ENCODE measurements around the gene ATP8A2.

ATP8A2 gene

DNA sequence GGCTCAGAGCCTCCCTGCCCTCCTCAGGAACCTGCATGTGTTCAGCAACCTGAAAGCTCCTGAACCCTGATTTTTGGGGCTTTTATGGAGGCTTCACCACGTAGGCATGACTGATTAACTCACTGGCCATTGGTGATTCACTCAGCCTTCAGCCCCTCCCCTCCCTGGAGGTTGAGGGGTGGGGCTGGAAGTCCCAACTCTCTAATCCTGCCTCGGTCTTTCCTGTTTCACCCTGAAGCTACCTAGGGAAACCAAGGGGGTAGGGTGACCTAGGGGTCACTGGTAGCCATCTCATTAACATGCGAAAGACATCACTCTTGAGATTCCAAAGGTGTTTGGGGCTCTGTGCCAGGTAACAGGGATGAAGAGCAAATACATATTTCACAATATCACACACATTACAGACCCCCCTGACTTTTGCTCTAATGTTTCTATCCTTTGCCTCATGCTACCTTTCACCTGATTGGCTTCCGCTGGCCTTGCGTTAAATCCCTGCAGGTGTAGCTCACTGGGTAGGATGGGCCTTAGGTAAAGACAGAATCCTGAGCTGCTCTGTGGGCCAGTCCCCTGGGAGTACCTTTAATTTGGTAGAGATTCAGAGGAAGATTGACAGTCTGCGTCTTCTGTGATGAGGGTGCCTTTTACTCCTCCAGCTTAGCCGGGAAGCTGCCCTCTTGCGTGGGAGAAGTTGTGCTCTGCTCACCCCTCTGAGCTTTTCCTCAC, 260.6 kb downstream of the ATP8A2 start:
- no peak for DNase-seq (ENCODE audit: low read depth)

DNA sequence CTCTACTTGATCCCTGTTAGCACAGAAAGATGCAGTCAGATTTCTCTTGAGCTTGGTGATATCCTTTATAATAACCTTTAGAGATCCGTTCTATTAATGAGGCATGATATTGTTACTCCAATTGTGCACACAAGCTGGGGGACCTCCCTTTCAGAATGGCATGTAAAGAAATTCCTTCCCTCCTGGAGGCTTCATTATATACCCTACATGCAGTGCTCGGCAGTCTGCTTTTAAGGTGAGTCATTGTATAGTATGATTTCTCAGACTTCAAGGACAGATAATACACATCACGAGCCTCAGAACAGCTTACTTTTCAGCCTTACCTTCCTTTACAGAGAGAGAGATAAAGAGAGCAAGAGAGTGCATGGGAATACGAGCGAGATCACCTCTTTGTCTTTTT, 261.3 kb downstream of the ATP8A2 start:
- no peak for DNase-seq (ENCODE audit: low read depth)

DNA sequence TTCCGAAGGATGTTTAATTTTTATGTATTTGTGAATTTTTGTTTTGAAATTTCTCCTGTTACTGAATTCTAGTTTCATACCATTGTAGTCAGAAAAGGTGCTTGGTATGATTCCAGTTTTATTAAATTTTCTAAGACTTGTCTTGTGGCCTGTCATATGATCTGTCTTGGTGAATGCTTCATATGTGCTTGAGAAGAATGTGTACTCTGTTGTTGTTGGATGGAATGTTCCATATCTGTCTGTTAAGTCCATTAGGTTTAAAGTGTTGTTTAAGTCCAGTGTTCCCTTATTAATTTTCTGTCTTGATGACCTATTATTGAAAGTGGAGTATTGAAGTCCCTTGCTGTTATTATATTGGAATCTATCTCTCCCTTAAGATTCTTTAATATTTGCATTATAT, 273.9 kb downstream of the ATP8A2 start:
- DNase-seq (ENCODE audit: low read depth): no peak

DNA sequence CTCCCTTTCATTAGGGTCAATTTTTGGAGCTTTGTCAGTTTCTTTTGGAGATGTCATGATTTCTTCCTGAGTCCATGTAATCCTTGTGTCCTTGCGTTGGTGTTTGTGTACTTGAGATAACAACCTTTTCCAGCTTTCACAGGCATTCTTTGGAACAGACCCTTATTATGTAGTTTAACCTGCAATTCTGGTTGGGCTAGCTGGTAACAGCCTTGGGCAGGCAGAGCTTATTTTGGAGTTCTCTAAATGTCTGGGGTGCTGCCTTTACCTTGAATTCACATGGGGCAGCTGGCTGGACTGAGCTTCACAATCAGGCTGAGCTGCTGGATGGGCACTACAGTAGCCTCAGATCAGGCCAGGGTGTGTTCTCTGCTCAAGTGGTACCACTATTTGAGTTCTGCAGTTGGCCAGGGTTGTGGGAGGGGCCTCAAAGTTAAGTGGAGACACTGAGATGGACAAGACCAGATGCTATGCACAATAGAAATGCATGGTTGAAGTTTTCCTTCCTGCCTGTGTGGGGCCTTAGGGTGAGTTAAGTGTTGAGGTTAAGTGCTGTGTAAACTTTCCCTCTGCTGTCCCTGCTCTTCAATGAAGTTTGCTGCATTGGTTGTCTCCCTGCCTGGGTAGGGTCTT, 277.3 kb downstream of the ATP8A2 start:
- DNase-seq (ENCODE audit: low read depth): no peak

DNA sequence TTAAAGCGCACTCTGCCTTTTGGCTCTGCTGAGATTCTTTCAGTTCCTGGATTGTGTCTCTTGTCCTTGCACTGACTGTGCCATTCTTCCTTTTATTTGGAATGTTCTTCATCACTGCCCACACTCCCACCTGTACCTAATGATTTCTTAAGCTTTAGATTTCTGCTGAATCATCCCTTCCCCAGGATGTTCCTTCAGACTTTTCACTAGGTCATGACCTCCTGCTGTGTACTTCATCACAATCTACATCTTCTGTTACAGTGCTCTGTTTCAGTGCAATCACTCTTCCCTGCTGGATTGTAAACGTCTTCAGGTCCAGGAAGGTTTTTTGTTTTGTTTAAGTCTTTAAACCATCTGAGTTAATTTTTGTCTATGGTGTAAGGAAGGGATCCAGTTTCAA, 281.0 kb downstream of the ATP8A2 start:
- no peak for DNase-seq (ENCODE audit: low read depth)

DNA sequence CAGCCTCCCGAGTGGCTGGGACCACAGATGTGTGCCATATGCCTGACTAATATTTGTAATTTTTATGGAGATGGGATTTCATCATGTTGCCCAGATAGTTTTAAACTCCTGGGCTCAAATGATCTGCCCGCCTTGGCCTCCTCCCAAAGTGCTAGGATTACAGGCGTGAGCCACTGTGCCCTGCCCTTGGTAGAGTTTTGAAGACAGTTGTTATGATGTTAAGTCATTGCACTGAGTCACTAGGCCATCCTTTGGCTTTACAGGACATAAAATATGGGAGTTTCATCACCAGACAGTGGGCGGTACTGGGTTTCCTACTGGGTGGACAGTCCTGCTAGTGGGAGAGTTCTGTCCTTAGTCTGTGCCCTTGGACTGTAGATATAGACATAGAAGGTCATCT, 282.5 kb downstream of the ATP8A2 start:
- DNase-seq (ENCODE audit: low read depth): no peak

DNA sequence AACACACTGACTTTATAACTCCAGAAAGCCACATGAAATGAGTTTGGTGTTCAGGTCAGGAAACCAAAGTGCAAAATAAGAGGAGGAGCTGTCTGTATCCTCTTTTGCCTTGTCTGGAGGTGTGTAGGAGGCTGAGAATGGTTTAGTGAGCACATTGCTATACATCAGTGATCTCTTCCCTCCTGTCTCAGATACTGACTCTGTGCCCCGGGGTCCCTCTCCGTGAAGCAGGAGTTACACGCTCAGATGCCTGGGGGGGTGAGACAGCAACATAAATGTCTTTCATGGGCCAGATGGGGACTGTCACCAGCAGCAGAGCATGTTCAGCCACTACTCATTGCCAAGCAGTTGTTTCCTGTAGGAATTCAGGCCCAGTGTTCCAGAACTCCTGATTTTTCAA, 285.4 kb downstream of the ATP8A2 start:
- no peak for DNase-seq (ENCODE audit: low read depth)

DNA sequence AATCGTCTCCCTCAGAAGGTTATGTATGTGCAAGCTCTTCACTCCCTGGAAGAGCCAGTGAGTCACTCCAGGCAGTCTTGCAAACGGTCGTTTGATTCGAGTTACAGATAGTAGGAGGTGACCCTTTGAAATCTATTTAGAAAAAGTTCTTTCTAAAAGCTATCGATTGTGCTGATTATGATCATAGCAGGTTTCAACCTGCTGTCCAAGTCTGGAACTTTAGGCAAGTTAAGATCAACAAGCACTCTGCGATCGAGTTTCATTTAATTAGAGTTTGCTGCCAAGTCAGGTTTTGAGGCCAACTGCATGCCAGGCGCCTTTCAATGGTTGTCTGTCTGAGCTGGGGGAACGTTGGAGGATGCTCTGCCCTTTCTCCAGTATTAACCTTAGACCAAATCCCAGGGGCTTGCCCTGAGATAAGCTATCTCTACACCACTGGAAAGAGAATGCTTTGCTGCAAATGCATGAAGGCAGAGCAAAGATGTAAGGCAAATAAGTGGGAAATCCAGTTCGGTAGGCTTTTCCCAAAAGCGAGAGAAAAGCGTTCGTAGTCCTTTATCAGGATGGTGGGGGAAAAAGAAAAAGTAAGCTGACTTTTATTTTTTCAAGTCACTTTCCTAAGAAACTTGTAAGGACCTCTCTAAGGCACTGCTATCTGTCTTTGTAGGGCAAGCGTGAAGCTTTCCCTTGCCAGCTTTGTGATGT, 287.5 kb downstream of the ATP8A2 start:
- DNase-seq (ENCODE audit: low read depth): no peak

DNA sequence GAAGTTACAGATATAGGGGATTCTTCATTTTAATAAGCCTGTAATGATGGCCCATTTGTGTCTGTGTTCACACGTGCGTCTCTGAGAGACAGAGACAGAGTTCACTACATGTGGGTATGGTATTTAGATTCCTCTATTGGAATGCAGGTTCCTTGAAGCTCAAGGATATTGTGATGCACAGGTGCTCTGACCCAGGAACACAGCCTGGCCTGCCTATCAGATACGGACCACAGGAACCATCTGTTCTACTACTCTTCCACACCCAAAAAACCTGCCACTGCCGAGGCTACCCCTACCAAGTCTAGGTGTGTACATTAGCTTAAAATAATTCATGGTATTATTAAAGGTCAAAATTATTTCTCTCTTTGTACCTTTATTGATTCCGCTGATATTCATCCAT, 289.2 kb downstream of the ATP8A2 start:
- DNase-seq (ENCODE audit: low read depth): no peak

DNA sequence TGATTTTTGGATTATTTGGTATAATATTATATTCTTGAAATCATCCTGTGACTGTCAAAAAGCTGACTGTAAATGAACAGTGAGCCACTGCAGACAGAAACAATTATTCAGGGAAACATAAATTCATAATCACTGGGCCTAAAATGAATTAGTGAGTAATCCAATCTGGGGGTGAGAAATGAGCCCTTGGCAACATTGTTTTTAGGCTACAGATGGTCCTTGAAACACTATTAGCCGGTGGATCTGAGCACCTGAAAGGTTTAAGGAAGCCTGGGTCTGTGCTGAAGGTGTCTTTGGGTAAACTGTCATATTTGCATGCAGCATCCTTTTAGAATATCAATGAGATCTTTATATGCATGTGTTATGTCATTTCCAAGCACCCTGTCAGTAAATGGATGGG, 290.7 kb downstream of the ATP8A2 start:
- DNase-seq (ENCODE audit: low read depth): no peak

DNA sequence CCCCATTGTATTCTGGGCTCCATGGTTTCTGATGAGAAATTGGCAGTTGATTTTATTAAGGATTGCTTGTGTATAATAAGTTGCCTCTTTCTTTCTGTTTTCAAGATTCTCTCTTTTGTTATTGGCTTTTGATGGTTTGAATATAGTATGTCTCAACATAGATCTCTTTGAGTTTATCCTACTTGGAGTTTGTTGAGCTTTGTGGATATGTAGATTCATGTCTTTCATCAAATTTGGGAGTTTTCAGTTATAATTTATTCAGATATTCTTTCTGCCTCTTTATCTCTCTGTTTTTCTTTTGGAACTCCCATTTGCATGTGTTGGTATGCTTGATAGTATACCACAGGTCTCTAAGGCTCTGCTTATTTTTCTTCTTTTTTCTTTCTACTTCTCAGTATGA, 296.6 kb downstream of the ATP8A2 start:
- DNase-seq (ENCODE audit: low read depth): no peak

DNA sequence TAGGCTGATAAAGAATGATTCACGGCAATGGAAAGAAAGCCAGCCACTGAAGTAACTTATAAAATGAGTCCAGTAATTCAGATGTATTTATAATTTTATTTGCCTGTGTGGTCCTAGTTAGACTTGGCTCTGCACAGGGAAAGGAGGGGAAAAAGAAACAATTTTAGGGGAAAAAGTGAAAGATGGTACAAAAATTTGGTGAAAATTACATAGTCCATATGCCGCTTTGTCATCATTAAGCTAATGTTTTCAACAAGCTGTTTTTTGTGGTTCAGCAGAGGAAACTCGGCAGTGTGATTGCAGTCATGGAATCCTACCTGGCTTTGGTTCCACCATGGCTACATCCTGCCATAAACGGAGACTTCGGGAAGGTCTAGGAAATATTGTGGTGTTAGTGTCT, 301.9 kb downstream of the ATP8A2 start:
- no peak for DNase-seq (ENCODE audit: low read depth)

DNA sequence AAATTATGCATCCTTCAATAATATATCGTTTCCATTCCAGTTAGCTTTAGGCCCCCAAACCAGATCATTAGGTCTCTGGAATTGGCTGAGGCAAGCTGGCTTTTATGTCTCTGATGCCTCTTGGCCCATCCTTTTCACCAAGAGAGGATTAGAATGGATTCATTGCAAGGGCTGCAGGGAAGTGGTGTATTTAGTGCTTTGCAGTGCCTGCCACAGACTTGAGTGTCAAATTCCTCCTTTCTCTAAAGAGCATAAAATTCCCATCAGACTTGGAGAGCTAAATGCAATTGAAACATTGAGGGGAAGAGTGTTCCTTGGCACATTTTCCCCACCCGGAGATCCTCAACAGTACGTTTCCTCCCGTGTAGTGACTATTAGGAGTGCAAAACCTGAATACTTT, 302.6 kb downstream of the ATP8A2 start:
- DNase-seq (ENCODE audit: low read depth): no peak

DNA sequence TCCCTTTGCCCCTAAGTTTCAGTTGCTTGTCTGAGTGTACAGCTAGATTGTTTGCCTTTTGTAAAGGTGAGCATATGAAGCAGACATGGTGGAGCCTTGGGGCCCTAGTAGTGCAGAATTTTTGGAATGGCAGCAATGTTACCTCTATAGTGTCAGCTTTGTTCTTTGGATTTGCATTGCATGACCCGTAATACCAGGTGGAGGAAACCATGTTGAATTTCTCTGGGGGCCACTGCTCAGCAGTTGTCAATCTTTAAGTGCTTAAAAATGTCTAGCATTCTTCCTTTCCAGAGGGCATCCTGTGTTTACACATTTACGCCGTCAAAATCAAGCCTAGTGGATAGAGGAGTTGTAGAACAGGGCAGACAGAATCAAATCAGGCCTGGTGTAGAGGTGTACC, 303.3 kb downstream of the ATP8A2 start:
- no peak for DNase-seq (ENCODE audit: low read depth)

DNA sequence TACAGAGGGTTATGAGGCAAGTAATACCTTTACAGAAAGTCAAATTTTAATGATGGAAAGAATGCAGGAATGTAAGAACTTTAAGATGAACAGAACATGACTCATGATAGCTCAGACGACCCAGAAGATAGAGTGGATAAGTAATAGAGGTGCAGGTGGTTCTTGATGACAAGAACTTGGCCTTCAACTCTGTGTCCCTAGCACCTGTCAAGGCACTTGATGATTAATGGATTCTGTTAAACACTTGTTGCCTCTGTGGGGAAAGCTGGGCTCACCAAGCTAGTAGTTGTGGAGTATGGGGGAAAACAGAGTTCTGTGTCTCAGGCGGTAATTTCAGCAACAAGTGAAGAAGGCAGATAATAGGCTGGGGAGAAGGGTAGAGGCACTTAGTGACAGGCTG, 306.2 kb downstream of the ATP8A2 start:
- no peak for DNase-seq (ENCODE audit: low read depth)

DNA sequence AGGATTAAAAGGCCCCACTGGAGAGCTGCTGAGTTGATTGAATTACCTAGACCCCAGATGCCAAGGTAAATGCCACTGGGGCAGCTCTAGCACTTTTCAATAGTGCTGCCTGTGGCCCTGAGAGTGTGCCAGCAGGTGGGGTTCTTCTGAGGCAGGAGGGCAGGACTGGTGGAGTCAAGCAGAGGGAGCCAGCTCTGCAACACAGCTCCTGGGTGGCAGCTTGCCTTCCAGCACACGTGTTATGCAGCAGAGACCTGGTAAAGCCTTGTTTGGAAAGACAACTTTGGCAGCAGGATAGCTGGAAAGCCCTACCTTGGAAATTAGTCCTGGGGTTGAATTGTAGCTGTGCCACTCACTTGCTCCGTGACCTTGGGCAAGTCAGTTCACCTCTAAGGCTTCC, 306.6 kb downstream of the ATP8A2 start:
- DNase-seq (ENCODE audit: low read depth): no peak

DNA sequence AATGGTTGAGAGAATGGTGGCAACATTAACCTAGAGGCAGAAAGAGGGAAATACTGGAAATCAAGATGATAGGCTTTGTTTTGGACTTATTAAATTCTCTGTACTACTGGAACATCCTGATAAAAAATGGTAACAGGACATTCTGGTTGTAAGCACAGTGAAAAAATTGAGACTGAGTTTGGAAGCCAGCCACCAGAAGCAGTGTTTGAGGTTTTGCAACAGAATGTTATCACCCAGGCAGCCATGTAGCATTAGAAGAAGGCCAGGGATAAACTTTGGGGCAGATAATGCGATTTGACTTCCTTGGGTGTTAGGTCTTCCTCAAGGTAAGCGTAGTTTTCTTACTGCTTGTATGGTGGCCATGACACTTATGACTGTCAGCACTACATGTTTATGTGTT, 307.4 kb downstream of the ATP8A2 start:
- no peak for DNase-seq (ENCODE audit: low read depth)

DNA sequence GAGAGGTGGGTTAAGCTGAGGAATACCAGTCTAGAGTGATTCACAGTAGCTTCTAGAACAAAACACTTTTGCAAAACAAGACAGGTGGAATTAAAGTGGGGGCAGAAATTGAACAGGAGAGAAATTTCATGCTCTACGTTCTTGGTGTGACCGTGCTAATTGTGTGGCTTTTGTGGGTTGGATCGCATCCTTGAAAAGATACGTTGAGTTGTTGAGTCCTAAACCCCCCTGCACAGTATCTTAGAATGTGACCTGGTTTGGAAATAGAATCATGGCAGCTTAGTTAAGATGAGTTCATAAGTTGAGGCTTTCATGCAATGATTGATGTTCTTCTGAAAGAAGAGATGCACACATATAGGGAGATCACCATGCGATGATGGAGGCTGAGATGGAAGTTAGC, 308.2 kb downstream of the ATP8A2 start:
- no peak for DNase-seq (ENCODE audit: low read depth)

DNA sequence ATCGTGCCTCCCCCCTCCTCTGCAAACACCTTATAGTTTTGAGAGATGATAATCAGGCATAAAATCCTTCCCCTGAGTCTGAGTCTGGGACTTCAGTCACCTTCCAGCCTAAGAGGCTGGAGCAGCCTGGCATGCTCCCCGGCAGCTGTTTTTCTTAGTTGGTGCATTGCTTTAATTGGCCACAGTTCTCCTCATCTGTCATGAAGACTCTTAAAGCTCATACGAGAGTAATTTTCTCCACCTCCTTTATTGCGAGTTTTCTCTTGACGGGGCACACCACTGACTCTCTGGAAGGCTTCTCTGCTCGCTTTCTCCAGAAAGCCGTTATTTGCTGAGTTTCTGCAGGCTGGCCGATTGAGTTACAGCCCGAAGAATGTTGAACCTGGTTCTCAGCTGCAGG, 310.5 kb downstream of the ATP8A2 start:
- DNase-seq (ENCODE audit: low read depth): no peak

DNA sequence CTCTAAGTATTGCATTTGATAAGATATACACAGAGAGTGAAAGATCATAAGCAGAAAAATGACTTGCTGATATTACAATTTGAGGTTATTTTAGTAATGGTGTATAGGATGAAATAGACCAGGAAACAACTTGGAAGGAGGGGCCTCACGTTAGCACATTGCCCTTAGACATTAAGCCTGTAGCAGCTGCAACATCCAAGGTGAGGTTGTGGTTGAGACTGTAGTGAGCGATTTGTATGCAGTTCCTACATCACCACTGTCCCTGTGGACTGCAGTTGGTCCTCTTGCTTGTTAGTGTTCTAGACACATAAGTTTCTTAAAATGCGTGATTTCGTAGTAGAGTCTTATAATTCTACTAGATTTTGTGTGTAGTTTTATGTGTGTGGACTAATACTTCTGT, 311.3 kb downstream of the ATP8A2 start:
- no peak for DNase-seq (ENCODE audit: low read depth)

DNA sequence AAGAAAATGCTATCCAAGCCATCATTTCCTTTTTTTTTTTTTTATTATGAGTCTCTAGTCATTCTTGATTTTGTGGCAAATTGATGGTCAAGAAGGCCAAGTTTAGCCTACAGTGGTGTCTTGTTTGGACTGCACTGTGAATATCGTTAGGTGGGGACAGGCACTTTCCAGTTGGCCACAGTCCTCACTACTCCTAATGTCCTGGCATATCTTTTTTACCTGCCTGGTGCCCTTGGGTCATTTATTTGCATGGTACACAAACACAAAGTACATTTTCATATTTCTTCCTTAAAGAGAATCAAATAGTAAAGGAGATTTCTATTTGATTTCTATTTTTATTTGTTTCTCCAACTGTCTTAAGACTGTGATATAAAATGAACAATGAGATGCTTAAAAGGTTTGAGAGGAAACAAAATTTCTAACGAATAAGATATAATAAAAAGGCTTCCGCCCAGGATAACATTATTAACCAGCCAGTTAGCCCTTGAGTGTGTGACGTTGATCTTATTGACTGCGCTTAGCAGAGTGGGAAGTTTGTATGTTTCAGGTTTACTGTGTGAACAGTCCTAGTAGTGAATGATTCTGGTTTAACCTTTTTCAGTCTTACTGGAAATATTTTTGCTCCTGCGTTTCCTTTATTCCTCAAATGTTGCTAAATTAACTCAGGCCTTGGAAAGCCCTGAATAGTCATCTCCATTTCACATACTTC, 312.0 kb downstream of the ATP8A2 start:
- DNase-seq (ENCODE audit: low read depth): no peak

DNA sequence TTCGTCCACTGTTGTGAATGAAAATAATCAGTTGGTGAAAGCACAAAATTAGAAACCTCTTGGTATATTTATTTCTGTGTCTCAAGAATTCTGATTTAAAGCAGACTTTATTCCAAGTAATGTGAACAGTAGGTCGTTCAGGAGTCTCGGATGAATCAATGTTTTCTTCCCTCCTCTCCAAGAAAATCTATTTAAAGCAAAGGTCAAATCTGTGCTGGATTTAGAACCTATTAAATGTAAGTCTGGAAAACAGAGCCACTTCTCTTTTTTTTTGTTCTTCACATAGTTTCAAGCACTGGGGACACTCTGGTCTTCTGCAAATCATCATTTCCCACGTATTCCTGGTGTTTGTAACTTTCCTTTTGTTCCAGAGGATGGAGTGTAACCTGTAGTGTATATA, 312.7 kb downstream of the ATP8A2 start:
- no peak for DNase-seq (ENCODE audit: low read depth)

Measured in EH (cell line).